Measurements from ENCODE around the gene CFAP74.

The CFAP74 gene

GRCh38 chr1:1974834-1975233 is 28.8 kb downstream of the CFAP74 start:
- H3K27ac Mint-ChIP-seq (ENCODE audit: low read depth): no peak overlapping the region
- ATAC-seq (replicated peaks; ENCODE audit: extremely low read depth, poor library complexity, severe bottlenecking): no peak
- no peak for DNase-seq (ENCODE audit: low spot score in 2 of 2)
- H3K4me1 Mint-ChIP-seq: no peaks in the 10 kb centered on the region
- no peak overlapping the region for H3K4me3 Mint-ChIP-seq
- H3K36me3 Mint-ChIP-seq (ENCODE audit: insufficient read depth): no peaks in the 10 kb centered on the region
- no peaks in the 10 kb centered on the region for H3K9me3 Mint-ChIP-seq
- H3K27me3 Mint-ChIP-seq: peaks cover 9% of the 10 kb centered on the region

- Mint-ChIP-seq H3K4me1 (no peaks in the 10 kb centered on the region), H3K36me3 (ENCODE audit: insufficient read depth) (no peaks in the 10 kb centered on the region), H3K9me3 (no peaks in the 10 kb centered on the region), H3K27me3 (peaks cover 9% of the 10 kb centered on the region), H3K27ac (ENCODE audit: low read depth) (no peak overlapping the region), H3K4me3 (no peak overlapping the region)
- DNase-seq (ENCODE audit: low spot score in 2 of 2): no peak
- ATAC-seq (replicated peaks; ENCODE audit: extremely low read depth, poor library complexity, severe bottlenecking): no peak
Measured at GRCh38 chr1:1973716-1974642, 29.6 kb downstream of the CFAP74 start.

- H3K27ac Mint-ChIP-seq (ENCODE audit: low read depth): no peak overlapping the region
- DNase-seq (ENCODE audit: low spot score in 2 of 2) (no peak), ATAC-seq (replicated peaks; ENCODE audit: extremely low read depth, poor library complexity, severe bottlenecking) (no peak)
- peaks cover 9% of the 10 kb centered on the region for H3K27me3 Mint-ChIP-seq
- H3K4me1 Mint-ChIP-seq: no peaks in the 10 kb centered on the region
- no peak overlapping the region for H3K4me3 Mint-ChIP-seq
- H3K36me3 Mint-ChIP-seq (ENCODE audit: insufficient read depth): no peaks in the 10 kb centered on the region
- no peaks in the 10 kb centered on the region for H3K9me3 Mint-ChIP-seq
Measured at GRCh38 chr1:1972976-1973715, 30.4 kb downstream of the CFAP74 start.

GRCh38 chr1:1971688-1972087 is 31.9 kb downstream of the CFAP74 start:
- Mint-ChIP-seq H3K4me1 (no peaks in the 10 kb centered on the region), H3K4me3 (no peak overlapping the region), H3K27ac (ENCODE audit: low read depth) (no peak overlapping the region), H3K27me3 (peaks cover 9% of the 10 kb centered on the region), H3K36me3 (ENCODE audit: insufficient read depth) (no peaks in the 10 kb centered on the region), H3K9me3 (no peaks in the 10 kb centered on the region)
- DNase-seq (ENCODE audit: low spot score in 2 of 2): no peak
- no peak for ATAC-seq (replicated peaks; ENCODE audit: extremely low read depth, poor library complexity, severe bottlenecking)

- Mint-ChIP-seq H3K9me3 (no peaks in the 10 kb centered on the region), H3K27ac (ENCODE audit: low read depth) (no peak overlapping the region), H3K27me3 (peaks cover 9% of the 10 kb centered on the region), H3K4me3 (no peak overlapping the region), H3K4me1 (no peaks in the 10 kb centered on the region), H3K36me3 (ENCODE audit: insufficient read depth) (no peaks in the 10 kb centered on the region)
- DNase-seq (ENCODE audit: low spot score in 2 of 2) (no peak), ATAC-seq (replicated peaks; ENCODE audit: extremely low read depth, poor library complexity, severe bottlenecking) (no peak)
Measured at GRCh38 chr1:1971017-1971416, 32.6 kb downstream of the CFAP74 start.

- Mint-ChIP-seq H3K4me3 (no peak overlapping the region), H3K27me3 (peaks cover 9% of the 10 kb centered on the region)
- ATAC-seq (replicated peaks; ENCODE audit: extremely low read depth, poor library complexity, severe bottlenecking): no peak
Measured at GRCh38 chr1:1969953-1970716, 33.5 kb downstream of the CFAP74 start.

GRCh38 chr1:1969505-1969900 is 34.1 kb downstream of the CFAP74 start:
- ATAC-seq (replicated peaks; ENCODE audit: extremely low read depth, poor library complexity, severe bottlenecking) (no peak), DNase-seq (ENCODE audit: low spot score in 2 of 2) (no peak)
- Mint-ChIP-seq H3K9me3 (no peaks in the 10 kb centered on the region), H3K27me3 (peaks cover 9% of the 10 kb centered on the region), H3K36me3 (ENCODE audit: insufficient read depth) (no peaks in the 10 kb centered on the region), H3K27ac (ENCODE audit: low read depth) (no peak overlapping the region), H3K4me3 (no peak overlapping the region), H3K4me1 (no peaks in the 10 kb centered on the region)

More at GRCh38 chr1:1969953-1970716, 33.5 kb downstream of the CFAP74 start:
- DNase-seq (ENCODE audit: low spot score in 2 of 2): no peak
- Mint-ChIP-seq H3K27ac (ENCODE audit: low read depth) (no peak overlapping the region), H3K36me3 (ENCODE audit: insufficient read depth) (no peaks in the 10 kb centered on the region), H3K9me3 (no peaks in the 10 kb centered on the region), H3K4me1 (no peaks in the 10 kb centered on the region)

GRCh38 chr1:1968767-1969504 is 34.6 kb downstream of the CFAP74 start:
- no peaks in the 10 kb centered on the region for H3K4me1 Mint-ChIP-seq
- H3K4me3 Mint-ChIP-seq: no peak overlapping the region
- no peaks in the 10 kb centered on the region for H3K36me3 Mint-ChIP-seq (ENCODE audit: insufficient read depth)
- H3K27ac Mint-ChIP-seq (ENCODE audit: low read depth): no peak overlapping the region
- peaks cover 9% of the 10 kb centered on the region for H3K27me3 Mint-ChIP-seq
- DNase-seq (ENCODE audit: low spot score in 2 of 2) (no peak), ATAC-seq (replicated peaks; ENCODE audit: extremely low read depth, poor library complexity, severe bottlenecking) (no peak)
- H3K9me3 Mint-ChIP-seq: no peaks in the 10 kb centered on the region

GRCh38 chr1:1967879-1968278 is 35.7 kb downstream of the CFAP74 start:
- Mint-ChIP-seq H3K27ac (ENCODE audit: low read depth) (no peak overlapping the region), H3K9me3 (no peaks in the 10 kb centered on the region), H3K4me1 (no peaks in the 10 kb centered on the region), H3K27me3 (peaks cover 3% of the 10 kb centered on the region), H3K4me3 (no peak overlapping the region), H3K36me3 (ENCODE audit: insufficient read depth) (no peaks in the 10 kb centered on the region)
- DNase-seq (ENCODE audit: low spot score in 2 of 2) (no peak), ATAC-seq (replicated peaks; ENCODE audit: extremely low read depth, poor library complexity, severe bottlenecking) (no peak)

GRCh38 chr1:1967151-1967550 is 36.4 kb downstream of the CFAP74 start:
- peaks cover 11% of the 10 kb centered on the region for H3K27me3 Mint-ChIP-seq
- no peaks in the 10 kb centered on the region for H3K4me1 Mint-ChIP-seq
- no peaks in the 10 kb centered on the region for H3K9me3 Mint-ChIP-seq

GRCh38 chr1:1966071-1966740 is 37.4 kb downstream of the CFAP74 start:
- no peaks in the 10 kb centered on the region for H3K9me3 Mint-ChIP-seq
- no peak overlapping the region for H3K27ac Mint-ChIP-seq (ENCODE audit: low read depth)
- ATAC-seq (replicated peaks; ENCODE audit: extremely low read depth, poor library complexity, severe bottlenecking) (no peak), DNase-seq (ENCODE audit: low spot score in 2 of 2) (no peak)
- H3K4me1 Mint-ChIP-seq: no peaks in the 10 kb centered on the region
- peaks cover 20% of the 10 kb centered on the region for H3K27me3 Mint-ChIP-seq
- H3K4me3 Mint-ChIP-seq: no peak overlapping the region
- H3K36me3 Mint-ChIP-seq (ENCODE audit: insufficient read depth): no peaks in the 10 kb centered on the region

More at GRCh38 chr1:1967151-1967550, 36.4 kb downstream of the CFAP74 start:
- Mint-ChIP-seq H3K36me3 (ENCODE audit: insufficient read depth) (no peaks in the 10 kb centered on the region), H3K4me3 (no peak overlapping the region), H3K27ac (ENCODE audit: low read depth) (no peak overlapping the region)
- no peak for ATAC-seq (replicated peaks; ENCODE audit: extremely low read depth, poor library complexity, severe bottlenecking)
- no peak for DNase-seq (ENCODE audit: low spot score in 2 of 2)

Measured in central memory CD8-positive, alpha-beta T cell (primary cell).